CD4-positive, alpha-beta T cell (primary cell): Measurements from ENCODE around the gene PPP1R2C. TPM values are rescaled to one million over a fixed set of nuclear protein-coding genes. Genes with fewer than 3 reads are reported as not detected.

ENCODE experiments used
- ATAC-seq: fragments of 200-7000 bp; cut with Tn5 transposase; one replicate; pipeline ENCODE4 v1.10.0; 2022; ENCODE audit warnings: mild to moderate bottlenecking; ENCODE audit not compliant: poor library complexity
- CTCF ChIA-PET: fragments of 350-600 bp; sonication (Branson Sonifier 250); formaldehyde crosslinking; loops from one replicate; lab custom pipeline; 2021; ENCODE audit warnings: antibody characterized with exemption, inconsistent platforms; lab: Charles Lee
- POLR2A ChIA-PET: fragments of 350-600 bp; sonication (Branson Sonifier 250); formaldehyde crosslinking; loops from one replicate; lab custom pipeline; 2021; ENCODE audit warnings: antibody characterized with exemption, inconsistent platforms; lab: Charles Lee
- DNase-seq, 14 experiments: peaks; one replicate each; pipeline ENCODE4 v3.0.0-alpha.2; 2013 to 2020; ENCODE audit warnings: mixed read lengths in 2 of 14
- H3K27ac ChIP-seq, 2 donors: one replicate each; pipeline versions ENCODE4 v1.5.1 to v1.7.0; 2013; ENCODE audit warnings: low read length in 2 of 2, low read depth in 1 of 2, mild to moderate bottlenecking in 1 of 2
- H3K27me3 ChIP-seq, 2 experiments: 1 replicate in 1 of 2; 2 replicates in 1 of 2; pipeline versions ENCODE4 v1.6.1 to v1.7.0; 2013; ENCODE audit warnings: low read length in 2 of 2, control low read depth in 1 of 2, mild to moderate bottlenecking in 1 of 2, moderate library complexity in 1 of 2; ENCODE audit not compliant: insufficient read depth in 2 of 2, control insufficient read depth in 1 of 2
- H3K36me3 ChIP-seq: one replicate; pipeline ENCODE4 v1.6.1; 2013; ENCODE audit warnings: low read length, control low read depth; ENCODE audit not compliant: insufficient read depth
- H3K4me1 ChIP-seq: one replicate; pipeline ENCODE4 v1.6.1; 2013; ENCODE audit warnings: low read length, control low read depth; ENCODE audit not compliant: insufficient read depth
- H3K4me3 ChIP-seq: one replicate; pipeline ENCODE4 v1.5.1; 2013; ENCODE audit warnings: mild to moderate bottlenecking, low read length, moderate library complexity
- H3K9me3 ChIP-seq, 2 experiments: 1 replicate in 1 of 2; 2 replicates in 1 of 2; pipeline versions ENCODE4 v1.6.1 to v1.7.0; 2013; ENCODE audit warnings: low read length in 2 of 2, mild to moderate bottlenecking in 2 of 2, control low read depth in 1 of 2, moderate library complexity in 1 of 2; ENCODE audit not compliant: control insufficient read depth in 1 of 2, insufficient read depth in 1 of 2
- H3K27ac Mint-ChIP-seq: one replicate; pipeline ENCODE4 v1.8.0; 2020; ENCODE audit warnings: mixed read lengths
- H3K27me3 Mint-ChIP-seq: one replicate; pipeline ENCODE4 v1.8.0; 2021; ENCODE audit warnings: mixed read lengths
- H3K36me3 Mint-ChIP-seq: one replicate; pipeline ENCODE4 v1.8.0; 2021; ENCODE audit warnings: low read depth, mixed read lengths
- H3K4me1 Mint-ChIP-seq: one replicate; pipeline ENCODE4 v1.8.0; 2021; ENCODE audit warnings: low read depth, mixed read lengths
- H3K4me3 Mint-ChIP-seq: one replicate; pipeline ENCODE4 v1.8.0; 2020; ENCODE audit warnings: mild to moderate bottlenecking, mixed read lengths
- H3K9me3 Mint-ChIP-seq: one replicate; pipeline ENCODE4 v1.8.0; 2020; ENCODE audit warnings: mixed read lengths
- intact Hi-C, 2 experiments: fragments of 100-400 bp; cut with DNase I in 1 of 2; cut with micrococcal nuclease in 1 of 2; formaldehyde crosslinking; loops; one replicate each; pipeline versions ENCODE4 v1.15.1 to v1.9.0; 2023 to 2025; cut with DNase I, micrococcal nuclease
- total RNA-seq, 174 experiments: library from RNA in 2 of 174; stranded (reverse) in 2 of 174; gene quantifications; one replicate each; pipeline ENCODE4 v1.2.3 and lab custom pipeline; 2021 to 2026
- TF ChIP-seq, protein P1 (sequence below): fragments of 200-600 bp; IDR thresholded peaks from one replicate; pipeline ENCODE4 v1.8.0; 2022; ENCODE audit warnings: antibody characterized with exemption, mild to moderate bottlenecking

PPP1R2C gene
- total RNA-seq, 2 experiments from 2014 or later = not detected

GRCh38 chrX:42738552-42738951 is 39.4 kb downstream of the PPP1R2C start:
- Histone ChIP-seq H3K27me3 (no peaks in the 10 kb centered on the region), H3K9me3 (no peaks in the 10 kb centered on the region), H3K36me3 (no peaks in the 10 kb centered on the region), H3K4me1 (peaks cover 7% of the 10 kb centered on the region), H3K27ac (no peak overlapping the region), H3K4me3 (no peak overlapping the region)
- Mint-ChIP-seq H3K36me3 (no peaks in the 10 kb centered on the region), H3K9me3 (no peaks in the 10 kb centered on the region), H3K27ac (no peak overlapping the region), H3K4me3 (no peak overlapping the region), H3K27me3 (no peaks in the 10 kb centered on the region), H3K4me1 (peaks cover 6% of the 10 kb centered on the region)
- DNase-seq (no peak), ATAC-seq (no peak)
- TF ChIP-seq, protein P1, sequence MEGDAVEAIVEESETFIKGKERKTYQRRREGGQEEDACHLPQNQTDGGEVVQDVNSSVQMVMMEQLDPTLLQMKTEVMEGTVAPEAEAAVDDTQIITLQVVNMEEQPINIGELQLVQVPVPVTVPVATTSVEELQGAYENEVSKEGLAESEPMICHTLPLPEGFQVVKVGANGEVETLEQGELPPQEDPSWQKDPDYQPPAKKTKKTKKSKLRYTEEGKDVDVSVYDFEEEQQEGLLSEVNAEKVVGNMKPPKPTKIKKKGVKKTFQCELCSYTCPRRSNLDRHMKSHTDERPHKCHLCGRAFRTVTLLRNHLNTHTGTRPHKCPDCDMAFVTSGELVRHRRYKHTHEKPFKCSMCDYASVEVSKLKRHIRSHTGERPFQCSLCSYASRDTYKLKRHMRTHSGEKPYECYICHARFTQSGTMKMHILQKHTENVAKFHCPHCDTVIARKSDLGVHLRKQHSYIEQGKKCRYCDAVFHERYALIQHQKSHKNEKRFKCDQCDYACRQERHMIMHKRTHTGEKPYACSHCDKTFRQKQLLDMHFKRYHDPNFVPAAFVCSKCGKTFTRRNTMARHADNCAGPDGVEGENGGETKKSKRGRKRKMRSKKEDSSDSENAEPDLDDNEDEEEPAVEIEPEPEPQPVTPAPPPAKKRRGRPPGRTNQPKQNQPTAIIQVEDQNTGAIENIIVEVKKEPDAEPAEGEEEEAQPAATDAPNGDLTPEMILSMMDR = no peak
- ChIA-PET CTCF (no interaction called here), POLR2A (interaction anchor here (1.1 kb wide), 1 partner anchor 175 kb away, joined by 3 read pairs; no protein-coding TSS in a partner anchor)
- intact Hi-C loops = no loop called here

GRCh38 chrX:42735250-42735649 is 42.7 kb downstream of the PPP1R2C start:
- intact Hi-C loops = no loop called here
- TF ChIP-seq, protein P1 = no peak
- H3K4me1 ChIP-seq = peaks cover 7% of the 10 kb centered on the region
- DNase-seq (no peak), ATAC-seq (no peak)
- Mint-ChIP-seq H3K27ac (no peak overlapping the region), H3K27me3 (no peaks in the 10 kb centered on the region), H3K4me3 (no peak overlapping the region), H3K9me3 (no peaks in the 10 kb centered on the region), H3K4me1 (peaks cover 6% of the 10 kb centered on the region), H3K36me3 (no peaks in the 10 kb centered on the region)
- no peaks in the 10 kb centered on the region for H3K9me3 ChIP-seq
- CTCF ChIA-PET = no interaction called here
- POLR2A ChIA-PET = no interaction called here
- no peak overlapping the region for H3K27ac ChIP-seq
- H3K4me3 ChIP-seq = no peak overlapping the region
- no peaks in the 10 kb centered on the region for H3K36me3 ChIP-seq
- H3K27me3 ChIP-seq = no peaks in the 10 kb centered on the region

- Mint-ChIP-seq H3K4me3 (no peak overlapping the region), H3K36me3 (no peaks in the 10 kb centered on the region), H3K27me3 (no peaks in the 10 kb centered on the region), H3K9me3 (no peaks in the 10 kb centered on the region), H3K4me1 (no peaks in the 10 kb centered on the region), H3K27ac (no peak overlapping the region)
- H3K36me3 ChIP-seq = no peaks in the 10 kb centered on the region
- H3K9me3 ChIP-seq = no peaks in the 10 kb centered on the region
- intact Hi-C loops = no loop called here
- H3K27ac ChIP-seq = no peak overlapping the region
- ChIA-PET POLR2A (no interaction called here), CTCF (no interaction called here)
- ATAC-seq (no peak), DNase-seq (no peak)
- no peak overlapping the region for H3K4me3 ChIP-seq
- TF ChIP-seq, protein P1 = no peak
- H3K4me1 ChIP-seq = no peaks in the 10 kb centered on the region
- no peaks in the 10 kb centered on the region for H3K27me3 ChIP-seq
Measured at GRCh38 chrX:42732506-42732905, 45.5 kb downstream of the PPP1R2C start.
